Neural progenitor cell (in vitro differentiated cells): ENCODE data around the gene IFNW1. TPM values are rescaled to one million over a fixed set of nuclear protein-coding genes. Genes with fewer than 3 reads are reported as not detected.
A peak's percentile ranks its signal among the peaks of the same experiment; 100 is the strongest.

Experiments
- DNase-seq: peaks from one replicate; pipeline ENCODE4 v3.0.0-alpha.2; 2016; ENCODE audit warnings: low spot score
- H2AFZ ChIP-seq: fragments of 200-600 bp; sonication (generic); replicated peaks from 2 replicates; pipeline ENCODE4 v1.6.1; 2016; ENCODE audit warnings: antibody characterized with exemption
- H3F3A ChIP-seq: fragments of 200-600 bp; sonication (generic); 2 replicates; pipeline ENCODE4 v1.6.1; 2016; ENCODE audit warnings: antibody characterized with exemption, low read depth
- H3K27ac ChIP-seq: fragments of 200-600 bp; sonication (generic); 2 replicates; pipeline ENCODE4 v1.5.1; 2016; ENCODE audit warnings: mild to moderate bottlenecking
- H3K27me3 ChIP-seq: fragments of 200-600 bp; sonication (generic); 2 replicates; pipeline ENCODE4 v1.6.1; 2016; ENCODE audit warnings: mild to moderate bottlenecking, moderate library complexity
- H3K36me3 ChIP-seq: fragments of 200-600 bp; sonication (generic); 2 replicates; pipeline ENCODE4 v1.5.1; 2016
- H3K4me1 ChIP-seq: fragments of 200-600 bp; sonication (generic); 2 replicates; pipeline ENCODE4 v1.6.1; 2016; ENCODE audit warnings: mixed run types
- H3K4me2 ChIP-seq: fragments of 200-600 bp; sonication (generic); 2 replicates; pipeline ENCODE4 v1.6.1; 2016
- H3K4me3 ChIP-seq: fragments of 200-600 bp; sonication (generic); 2 replicates; pipeline ENCODE4 v1.5.1; 2016
- H3K79me2 ChIP-seq: fragments of 200-600 bp; sonication (generic); 2 replicates; pipeline ENCODE4 v1.6.1; 2016; ENCODE audit warnings: low read depth
- H3K9ac ChIP-seq: fragments of 200-600 bp; sonication (generic); 2 replicates; pipeline ENCODE4 v1.6.1; 2016
- H3K9me3 ChIP-seq: fragments of 200-600 bp; sonication (generic); 2 replicates; pipeline ENCODE4 v1.5.1; 2016; ENCODE audit warnings: low read depth
- H4K20me1 ChIP-seq: fragments of 200-600 bp; sonication (generic); 2 replicates; pipeline ENCODE4 v1.6.1; 2016; ENCODE audit warnings: low read depth
- H3K27ac Mint-ChIP-seq: 3 replicates; pipeline ENCODE4 v1.8.0; 2021; ENCODE audit warnings: mixed read lengths
- H3K27me3 Mint-ChIP-seq: 2 replicates; pipeline ENCODE4 v1.8.0; 2022; ENCODE audit warnings: low read depth, mild to moderate bottlenecking, inconsistent platforms, moderate library complexity, mixed read lengths; ENCODE audit not compliant: insufficient read depth
- H3K36me3 Mint-ChIP-seq: 3 replicates; pipeline ENCODE4 v1.8.0; 2021; ENCODE audit warnings: mixed read lengths
- H3K4me1 Mint-ChIP-seq: 3 replicates; pipeline ENCODE4 v1.8.0; 2021; ENCODE audit warnings: mixed read lengths
- H3K4me3 Mint-ChIP-seq: 3 replicates; pipeline ENCODE4 v1.8.0; 2021; ENCODE audit warnings: mild to moderate bottlenecking, moderate library complexity, mixed read lengths
- H3K9me3 Mint-ChIP-seq: 3 replicates; pipeline ENCODE4 v1.8.0; 2020; ENCODE audit warnings: mixed read lengths
- EZH2 ChIP-seq: fragments of 200-600 bp; sonication (generic); IDR thresholded peaks from 2 replicates; pipeline ENCODE4 v1.6.1; 2017; ENCODE audit warnings: antibody characterized with exemption, mild to moderate bottlenecking, moderate library complexity
- EZH2phosphoT487 ChIP-seq: fragments of 200-600 bp; sonication (generic); IDR thresholded peaks from 2 replicates; pipeline ENCODE4 v1.6.1; 2017; ENCODE audit warnings: antibody characterized with exemption
- total RNA-seq: library from RNA; depleted of rRNA; stranded (reverse); fragments of >200 nt; gene quantifications from 2 replicates; pipeline ENCODE4 v1.2.3, GENCODE V29; 2015; ENCODE audit warnings: low replicate concordance
- TF ChIP-seq, protein P1 (sequence below): fragments of 200-600 bp; sonication (generic); IDR thresholded peaks from 2 replicates; pipeline ENCODE4 v1.5.1; 2017; ENCODE audit warnings: antibody characterized with exemption, mild to moderate bottlenecking

Gene IFNW1
- total RNA-seq, 1 donor from 2014 or later, result not detected

DNA sequence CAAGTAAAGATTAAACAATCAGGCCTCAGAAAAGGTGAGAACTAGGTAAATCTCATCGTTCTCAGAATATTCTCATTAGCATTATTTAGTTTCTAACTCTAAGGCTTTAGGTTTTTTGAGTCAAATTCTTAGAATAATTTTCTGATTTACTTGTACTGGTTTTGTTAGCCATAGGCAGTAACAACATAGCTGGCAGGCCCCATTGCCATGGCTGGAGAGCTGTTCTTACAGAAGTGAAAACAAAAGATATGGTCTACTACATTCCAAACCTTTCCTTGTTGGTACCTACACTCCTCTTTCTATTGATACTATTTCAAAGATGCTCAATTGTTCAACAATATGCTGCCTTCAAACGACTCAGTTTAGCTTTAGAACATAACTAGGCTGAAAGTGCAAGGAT is 27.3 kb downstream of the IFNW1 start:
- H4K20me1 ChIP-seq, result no peaks in the 10 kb centered on the region
- H3K27ac ChIP-seq, result no peak overlapping the region
- no peak overlapping the region for H3K4me3 ChIP-seq
- no peak overlapping the region for H3K9ac ChIP-seq
- Mint-ChIP-seq H3K9me3 (no peaks in the 10 kb centered on the region), H3K4me1 (peaks cover 5% of the 10 kb centered on the region), H3K36me3 (no peaks in the 10 kb centered on the region), H3K27ac (no peak overlapping the region), H3K27me3 (no peaks in the 10 kb centered on the region), H3K4me3 (no peak overlapping the region)
- no peaks in the 10 kb centered on the region for H3F3A ChIP-seq
- no peak for DNase-seq
- no peaks in the 10 kb centered on the region for H3K36me3 ChIP-seq
- H3K27me3 ChIP-seq, result no peaks in the 10 kb centered on the region
- H3K9me3 ChIP-seq, result no peaks in the 10 kb centered on the region
- no peak overlapping the region for H3K4me2 ChIP-seq
- TF ChIP-seq EZH2phosphoT487, result no peak
- TF ChIP-seq, protein P1, sequence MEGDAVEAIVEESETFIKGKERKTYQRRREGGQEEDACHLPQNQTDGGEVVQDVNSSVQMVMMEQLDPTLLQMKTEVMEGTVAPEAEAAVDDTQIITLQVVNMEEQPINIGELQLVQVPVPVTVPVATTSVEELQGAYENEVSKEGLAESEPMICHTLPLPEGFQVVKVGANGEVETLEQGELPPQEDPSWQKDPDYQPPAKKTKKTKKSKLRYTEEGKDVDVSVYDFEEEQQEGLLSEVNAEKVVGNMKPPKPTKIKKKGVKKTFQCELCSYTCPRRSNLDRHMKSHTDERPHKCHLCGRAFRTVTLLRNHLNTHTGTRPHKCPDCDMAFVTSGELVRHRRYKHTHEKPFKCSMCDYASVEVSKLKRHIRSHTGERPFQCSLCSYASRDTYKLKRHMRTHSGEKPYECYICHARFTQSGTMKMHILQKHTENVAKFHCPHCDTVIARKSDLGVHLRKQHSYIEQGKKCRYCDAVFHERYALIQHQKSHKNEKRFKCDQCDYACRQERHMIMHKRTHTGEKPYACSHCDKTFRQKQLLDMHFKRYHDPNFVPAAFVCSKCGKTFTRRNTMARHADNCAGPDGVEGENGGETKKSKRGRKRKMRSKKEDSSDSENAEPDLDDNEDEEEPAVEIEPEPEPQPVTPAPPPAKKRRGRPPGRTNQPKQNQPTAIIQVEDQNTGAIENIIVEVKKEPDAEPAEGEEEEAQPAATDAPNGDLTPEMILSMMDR, result no peak
- no peak for TF ChIP-seq EZH2
- H3K4me1 ChIP-seq, result no peaks in the 10 kb centered on the region
- H2AFZ ChIP-seq, result no peak overlapping the region
- H3K79me2 ChIP-seq, result no peaks in the 10 kb centered on the region

DNA sequence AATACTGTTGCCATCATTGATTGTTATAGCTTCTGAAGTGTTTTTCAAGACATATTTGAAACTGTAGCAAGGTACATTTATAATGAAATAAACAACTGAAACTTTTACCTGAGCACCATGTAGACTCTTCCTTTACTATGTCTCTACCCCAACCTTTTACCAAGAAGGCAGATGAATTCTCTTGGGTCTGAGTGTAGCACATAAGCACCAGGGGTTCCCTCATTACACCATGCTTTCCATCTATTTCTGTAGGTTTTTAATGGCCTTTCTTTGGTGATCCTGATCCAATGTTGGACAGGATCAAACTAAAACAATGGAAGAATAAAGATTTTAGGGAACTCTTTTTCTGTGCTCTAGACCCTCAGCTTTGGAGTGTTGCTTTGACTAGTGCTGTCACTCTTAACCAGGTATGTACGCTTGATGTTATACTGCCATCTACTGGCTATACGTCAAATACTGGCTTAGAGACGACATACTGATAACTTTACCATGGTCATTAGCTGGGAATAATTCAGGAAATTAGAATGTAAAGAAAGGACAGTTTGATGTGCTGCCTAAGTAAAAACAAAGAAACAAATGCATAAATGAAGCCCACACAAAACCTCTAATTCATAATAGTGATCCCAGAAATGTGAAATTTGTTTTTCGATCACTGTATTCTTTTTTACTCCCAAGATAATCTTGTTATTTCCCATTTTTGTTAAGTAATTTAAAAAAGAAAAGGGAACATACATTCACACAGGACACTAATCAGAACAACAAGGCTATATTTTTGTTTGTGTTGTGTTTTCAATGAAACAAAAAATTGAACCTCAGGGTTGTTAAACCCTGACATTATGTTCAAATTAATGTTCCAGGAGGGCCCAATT is 30.7 kb downstream of the IFNW1 start:
- Mint-ChIP-seq H3K9me3 (no peaks in the 10 kb centered on the region), H3K27me3 (no peaks in the 10 kb centered on the region), H3K4me1 (peaks cover 5% of the 10 kb centered on the region), H3K36me3 (no peaks in the 10 kb centered on the region), H3K4me3 (no peak overlapping the region), H3K27ac (no peak overlapping the region)
- Histone ChIP-seq H3K36me3 (no peaks in the 10 kb centered on the region), H3K4me3 (no peak overlapping the region), H3K9me3 (no peaks in the 10 kb centered on the region), H3K79me2 (no peaks in the 10 kb centered on the region), H3F3A (no peaks in the 10 kb centered on the region), H3K4me1 (no peaks in the 10 kb centered on the region), H2AFZ (no peak overlapping the region), H3K4me2 (no peak overlapping the region), H3K9ac (no peak overlapping the region), H3K27me3 (no peaks in the 10 kb centered on the region), H3K27ac (no peak overlapping the region), H4K20me1 (no peaks in the 10 kb centered on the region)
- no peak for TF ChIP-seq EZH2
- no peak for TF ChIP-seq EZH2phosphoT487
- TF ChIP-seq, protein P1, result peak; percentile 97
- DNase-seq, result peak; percentile 79

DNA sequence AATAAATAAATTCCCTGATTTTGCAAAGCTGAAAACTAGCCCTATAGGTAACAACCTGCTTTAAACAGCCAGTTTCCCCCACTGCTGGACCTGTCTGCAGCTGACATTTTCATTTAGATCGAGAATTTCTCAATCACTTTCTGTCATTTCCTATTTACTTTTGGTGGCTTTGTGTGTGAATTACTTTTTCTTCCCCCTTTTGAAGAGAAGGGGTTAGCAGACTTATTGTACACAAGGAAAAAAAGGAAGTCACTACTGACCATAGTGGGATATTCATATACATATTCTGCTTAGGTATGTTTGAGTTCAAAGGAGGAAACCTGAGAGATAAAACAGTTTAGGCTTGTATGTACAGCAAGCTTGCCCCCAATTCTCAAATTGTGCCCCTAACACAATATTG is 36.8 kb downstream of the IFNW1 start:
- Histone ChIP-seq H3K4me2 (no peak overlapping the region), H4K20me1 (no peaks in the 10 kb centered on the region), H3K79me2 (no peaks in the 10 kb centered on the region), H3K4me1 (no peaks in the 10 kb centered on the region), H3F3A (no peaks in the 10 kb centered on the region), H3K9me3 (no peaks in the 10 kb centered on the region), H3K4me3 (no peak overlapping the region), H3K27me3 (no peaks in the 10 kb centered on the region), H3K9ac (no peak overlapping the region), H2AFZ (no peak overlapping the region), H3K36me3 (no peaks in the 10 kb centered on the region), H3K27ac (no peak overlapping the region)
- Mint-ChIP-seq H3K27me3 (peaks cover 2% of the 10 kb centered on the region), H3K9me3 (peaks cover 2% of the 10 kb centered on the region), H3K36me3 (no peaks in the 10 kb centered on the region), H3K27ac (no peak overlapping the region), H3K4me1 (peaks cover 6% of the 10 kb centered on the region), H3K4me3 (no peak overlapping the region)
- TF ChIP-seq EZH2 (no peak), EZH2phosphoT487 (no peak)
- TF ChIP-seq, protein P1, result no peak
- no peak for DNase-seq
